ENCODE measurements around the gene TNNI2. TPM values are rescaled to one million over a fixed set of nuclear protein-coding genes. Genes with fewer than 3 reads are reported as not detected.

The TNNI2 gene
- total and polyA plus RNA-seq, 2 experiments from 2014 or later = 0.73 to 5.5 TPM

DNA sequence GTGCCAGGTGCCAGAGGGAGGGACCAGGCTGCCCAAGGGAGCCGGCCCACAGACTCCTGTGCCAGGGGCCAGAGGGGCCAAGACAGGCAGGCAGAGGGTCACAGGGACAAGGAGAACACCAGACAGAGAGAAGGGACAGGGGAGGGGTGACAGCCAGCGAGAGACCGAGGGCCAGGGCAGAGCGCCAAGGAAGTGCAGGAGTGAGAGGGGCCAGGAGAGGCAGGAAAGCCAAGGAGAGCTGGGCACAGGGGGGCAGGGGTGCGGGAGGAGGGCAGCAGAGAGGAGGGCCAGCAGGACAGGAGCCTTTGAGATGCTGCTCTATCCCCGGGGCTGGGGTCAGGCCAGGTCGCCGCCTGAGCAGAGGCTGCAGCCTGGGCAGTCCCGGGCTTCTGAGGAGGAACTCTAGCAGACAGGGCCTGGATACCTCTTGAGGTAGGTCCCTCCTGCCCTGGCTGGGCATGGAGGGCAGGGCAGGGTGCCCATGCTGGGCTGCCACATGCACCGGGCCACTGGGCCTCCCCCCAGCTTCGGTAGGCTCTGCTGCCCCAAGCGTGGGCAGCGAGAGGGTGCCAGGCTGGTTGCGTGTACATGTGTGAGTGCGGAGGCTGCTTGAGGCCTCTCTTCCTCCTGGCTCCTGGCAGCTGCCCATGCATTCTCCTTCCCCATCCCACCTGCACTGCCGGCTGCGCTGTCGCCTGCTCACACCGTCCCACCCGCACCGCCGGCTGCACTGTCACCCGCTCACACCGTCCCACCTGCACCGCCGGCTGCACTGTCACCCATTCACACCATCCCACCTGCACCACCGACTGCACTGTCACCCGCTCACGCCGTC lies 26.3 kb downstream of the TNNI2 start:
- 89% methylated on average over 30 of the region's 30 CpGs for WGBS (ENCODE audit: low lambda C conversion rate, missing lambda C conversion rate)
- H3K9me2 ChIP-seq (replicated peaks; ENCODE audit: insufficient read depth) = no peaks in the 10 kb centered on the region
- H3K79me2 ChIP-seq = no peaks in the 10 kb centered on the region
- H3K36me3 ChIP-seq (replicated peaks; ENCODE audit: insufficient read depth, low read depth) = no peaks in the 10 kb centered on the region
- no peaks in the 10 kb centered on the region for H3K9me3 ChIP-seq (ENCODE audit: low read depth)
- TF ChIP-seq CTCF (IDR thresholded peaks at IDR 0.05; ENCODE audit: poor library complexity) = no peak
- no peak for TF ChIP-seq EZH2 (IDR thresholded peaks at IDR 0.05; ENCODE audit: borderline replicate concordance)
- TF ChIP-seq EZH2phosphoT487 (IDR thresholded peaks at IDR 0.05; ENCODE audit: low read depth, severe bottlenecking, unreplicated experiment) = no peak
- H4K20me1 ChIP-seq (ENCODE audit: insufficient read depth, poor library complexity, severe bottlenecking) = no peaks in the 10 kb centered on the region
- peak overlapping the region; percentile 58 for H3K4me2 ChIP-seq
- H3K4me1 ChIP-seq (ENCODE audit: insufficient read depth) = peaks cover 18% of the 10 kb centered on the region
- no peak overlapping the region for H3K4me3 ChIP-seq
- H3K27ac ChIP-seq = peak overlapping the region; percentile 77
- H2AFZ ChIP-seq = no peak overlapping the region
- H3K27me3 ChIP-seq = no peaks in the 10 kb centered on the region
- DNase-seq (ENCODE audit: low spot score) = no peak

DNA sequence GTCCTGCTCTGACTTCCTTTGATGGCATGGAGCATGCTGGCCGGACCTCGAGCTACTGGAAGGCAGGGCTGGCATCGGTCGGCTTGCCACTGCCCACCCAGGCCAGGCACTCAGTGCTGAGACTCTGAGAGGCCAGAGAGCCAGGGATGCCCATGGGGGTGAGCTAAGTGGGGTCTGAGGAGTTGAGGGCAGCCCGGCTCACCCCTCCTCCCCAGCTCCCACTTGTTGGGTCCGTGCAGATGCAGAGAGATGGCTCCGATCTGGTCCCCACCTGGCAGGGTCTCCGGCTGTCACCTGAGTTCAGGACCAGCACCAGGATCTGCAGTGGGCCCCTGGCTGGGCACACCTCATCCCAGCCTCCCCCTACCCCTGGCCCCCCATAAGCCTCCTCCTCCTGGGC lies 27.4 kb downstream of the TNNI2 start:
- Histone ChIP-seq H3K9me2 (replicated peaks; ENCODE audit: insufficient read depth) (no peaks in the 10 kb centered on the region), H3K9me3 (ENCODE audit: low read depth) (no peaks in the 10 kb centered on the region), H3K4me1 (ENCODE audit: insufficient read depth) (peaks cover 18% of the 10 kb centered on the region), H4K20me1 (ENCODE audit: insufficient read depth, poor library complexity, severe bottlenecking) (no peaks in the 10 kb centered on the region), H3K4me3 (no peak overlapping the region), H3K4me2 (no peak overlapping the region), H3K27ac (no peak overlapping the region), H2AFZ (no peak overlapping the region), H3K36me3 (replicated peaks; ENCODE audit: insufficient read depth, low read depth) (no peaks in the 10 kb centered on the region), H3K27me3 (no peaks in the 10 kb centered on the region), H3K79me2 (no peaks in the 10 kb centered on the region)
- TF ChIP-seq EZH2 (IDR thresholded peaks at IDR 0.05; ENCODE audit: borderline replicate concordance) = no peak
- no peak for TF ChIP-seq EZH2phosphoT487 (IDR thresholded peaks at IDR 0.05; ENCODE audit: low read depth, severe bottlenecking, unreplicated experiment)
- no peak for TF ChIP-seq CTCF (IDR thresholded peaks at IDR 0.05; ENCODE audit: poor library complexity)
- no peak for DNase-seq (ENCODE audit: low spot score)
- WGBS (ENCODE audit: low lambda C conversion rate, missing lambda C conversion rate) = 97% methylated on average over 8 of the region's 8 CpGs

DNA sequence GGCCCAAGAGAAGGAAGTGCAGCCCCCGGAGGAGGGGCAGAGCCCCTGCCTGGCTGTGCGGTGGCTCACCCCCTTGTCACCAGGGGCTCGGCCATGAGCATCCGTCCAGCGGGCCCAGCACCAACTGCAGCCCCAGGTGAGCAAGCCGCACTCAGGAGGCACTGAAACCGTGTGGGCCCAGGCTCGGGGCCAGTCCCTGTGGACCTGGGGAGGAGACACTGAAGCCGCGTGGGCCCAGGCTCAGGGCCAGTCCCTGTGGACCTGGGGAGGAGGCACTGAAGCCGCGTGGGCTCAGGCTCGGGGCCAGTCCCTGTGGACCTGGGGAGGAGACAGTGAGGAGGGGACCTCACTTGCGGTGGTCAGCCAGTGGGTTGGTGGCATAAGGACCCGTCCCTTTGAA lies 28.0 kb downstream of the TNNI2 start:
- no peak overlapping the region for H3K4me2 ChIP-seq
- no peaks in the 10 kb centered on the region for H3K9me3 ChIP-seq (ENCODE audit: low read depth)
- no peaks in the 10 kb centered on the region for H3K79me2 ChIP-seq
- no peak for TF ChIP-seq EZH2 (IDR thresholded peaks at IDR 0.05; ENCODE audit: borderline replicate concordance)
- no peak for TF ChIP-seq EZH2phosphoT487 (IDR thresholded peaks at IDR 0.05; ENCODE audit: low read depth, severe bottlenecking, unreplicated experiment)
- TF ChIP-seq CTCF (IDR thresholded peaks at IDR 0.05; ENCODE audit: poor library complexity) = no peak
- H3K4me3 ChIP-seq = no peak overlapping the region
- H3K9me2 ChIP-seq (replicated peaks; ENCODE audit: insufficient read depth) = no peaks in the 10 kb centered on the region
- no peak overlapping the region for H2AFZ ChIP-seq
- H3K4me1 ChIP-seq (ENCODE audit: insufficient read depth) = peaks cover 18% of the 10 kb centered on the region
- no peaks in the 10 kb centered on the region for H3K36me3 ChIP-seq (replicated peaks; ENCODE audit: insufficient read depth, low read depth)
- H3K27ac ChIP-seq = no peak overlapping the region
- 91% methylated on average over 13 of the region's 15 CpGs for WGBS (ENCODE audit: low lambda C conversion rate, missing lambda C conversion rate)
- no peak for DNase-seq (ENCODE audit: low spot score)
- no peaks in the 10 kb centered on the region for H3K27me3 ChIP-seq
- H4K20me1 ChIP-seq (ENCODE audit: insufficient read depth, poor library complexity, severe bottlenecking) = no peaks in the 10 kb centered on the region

All from hepatocyte (in vitro differentiated cells).